DMS79 (cell line): ENCODE data around the gene NSMF.

Experiments
- DNase-seq: peaks from one replicate; lab custom pipeline; 2025; lab: John Stamatoyannopoulos, UW

NSMF gene

DNA sequence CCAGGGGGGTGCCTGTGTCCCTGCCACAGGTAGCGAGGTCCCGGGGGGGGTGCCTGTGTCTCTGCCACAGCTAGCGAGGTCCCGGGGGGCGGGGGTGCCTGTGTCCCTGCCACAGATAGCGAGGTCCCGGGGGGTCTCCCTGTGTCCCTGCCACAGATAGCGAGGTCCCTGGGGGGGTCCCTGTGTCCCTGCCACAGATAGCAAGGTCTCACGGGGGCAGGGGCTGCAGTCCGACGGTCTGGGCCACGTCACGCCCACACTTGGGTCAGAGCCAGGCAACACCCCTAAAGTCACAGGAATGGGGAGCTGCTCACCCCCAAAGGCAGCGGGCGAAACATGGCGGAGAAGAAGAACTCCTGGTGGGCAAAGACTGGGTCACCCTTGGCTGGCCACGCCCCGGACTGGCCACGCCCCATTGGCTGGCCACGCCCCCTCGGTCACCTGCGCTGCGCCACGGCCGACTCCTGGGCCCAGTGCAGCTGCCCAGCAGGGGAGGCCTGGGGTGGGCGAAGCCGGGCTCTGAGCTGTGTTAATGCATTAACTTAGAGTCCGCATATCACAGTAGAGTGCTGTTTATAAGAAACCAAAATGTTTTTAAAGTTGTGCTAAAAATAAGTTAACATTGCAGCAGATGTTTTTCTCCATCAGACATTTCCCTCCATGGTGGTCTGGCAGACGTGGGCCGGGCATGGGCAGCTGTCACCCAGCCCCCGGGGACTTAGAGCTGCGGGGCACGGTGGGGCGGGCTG lies 29.0 kb downstream of the NSMF start:
- DNase-seq: no peak

DNA sequence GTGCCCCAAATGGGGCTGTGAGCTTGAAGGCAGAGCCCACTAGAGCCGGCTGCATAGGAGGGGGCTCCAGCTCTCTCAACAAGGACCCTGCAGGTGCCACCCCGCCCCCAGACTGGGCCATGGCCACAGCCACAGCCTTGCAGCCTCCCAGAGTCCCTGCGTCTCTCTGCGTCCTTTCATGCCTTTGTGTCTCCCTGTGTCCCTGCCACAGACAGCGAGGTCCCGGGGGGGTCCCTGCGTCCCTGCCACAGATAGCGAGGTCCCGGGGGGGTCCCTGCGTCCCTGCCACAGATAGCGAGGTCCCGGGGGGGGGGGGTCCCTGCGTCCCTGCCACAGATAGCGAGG lies 29.6 kb downstream of the NSMF start:
- no peak for DNase-seq

DNA sequence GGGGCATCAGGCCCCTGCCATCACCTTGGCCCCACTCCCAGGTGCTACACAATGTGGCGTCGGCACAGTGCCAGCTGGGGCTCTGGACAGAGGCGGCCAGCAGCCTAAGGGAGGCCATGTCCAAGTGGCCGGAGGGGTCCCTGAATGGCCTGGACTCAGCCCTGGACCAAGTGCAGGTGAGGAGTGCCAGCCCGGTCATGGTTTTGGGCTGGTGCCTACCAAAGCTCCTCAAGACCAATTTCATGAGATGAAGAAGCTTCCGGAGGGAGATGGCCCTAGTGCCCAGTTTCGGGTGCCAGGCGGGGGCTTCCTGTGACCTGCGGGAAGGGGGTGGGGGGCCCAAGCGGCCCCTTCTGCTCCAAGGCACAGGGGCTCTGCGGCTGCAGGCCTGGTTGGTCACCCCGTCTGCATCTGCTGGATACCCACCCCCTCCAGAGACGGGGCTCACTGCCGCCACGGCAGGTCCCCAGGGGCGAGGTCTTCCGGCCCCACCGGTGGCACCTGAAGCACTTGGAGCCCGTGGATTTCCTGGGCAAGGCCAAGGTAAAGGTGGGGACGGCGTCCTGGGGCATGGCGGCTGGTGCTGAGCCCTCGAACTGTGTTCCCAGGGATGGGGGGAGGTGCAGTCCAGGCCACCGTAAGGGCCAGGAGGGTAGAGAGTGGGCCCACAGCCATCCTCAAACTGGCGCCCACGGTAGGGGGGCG lies 30.1 kb downstream of the NSMF start:
- DNase-seq: no peak

- DNase-seq: no peak
These were observed 30.9 kb downstream of the NSMF start for GRCh38 chr9:137428311-137428630.

GRCh38 chr9:137427454-137428310 lies 31.5 kb downstream of the NSMF start:
- DNase-seq: no peak

- no peak for DNase-seq
These were observed 33.0 kb downstream of the NSMF start for GRCh38 chr9:137426018-137426681.

- DNase-seq: no peak
These were observed 35.4 kb downstream of the NSMF start for GRCh38 chr9:137423514-137424291.

DNA sequence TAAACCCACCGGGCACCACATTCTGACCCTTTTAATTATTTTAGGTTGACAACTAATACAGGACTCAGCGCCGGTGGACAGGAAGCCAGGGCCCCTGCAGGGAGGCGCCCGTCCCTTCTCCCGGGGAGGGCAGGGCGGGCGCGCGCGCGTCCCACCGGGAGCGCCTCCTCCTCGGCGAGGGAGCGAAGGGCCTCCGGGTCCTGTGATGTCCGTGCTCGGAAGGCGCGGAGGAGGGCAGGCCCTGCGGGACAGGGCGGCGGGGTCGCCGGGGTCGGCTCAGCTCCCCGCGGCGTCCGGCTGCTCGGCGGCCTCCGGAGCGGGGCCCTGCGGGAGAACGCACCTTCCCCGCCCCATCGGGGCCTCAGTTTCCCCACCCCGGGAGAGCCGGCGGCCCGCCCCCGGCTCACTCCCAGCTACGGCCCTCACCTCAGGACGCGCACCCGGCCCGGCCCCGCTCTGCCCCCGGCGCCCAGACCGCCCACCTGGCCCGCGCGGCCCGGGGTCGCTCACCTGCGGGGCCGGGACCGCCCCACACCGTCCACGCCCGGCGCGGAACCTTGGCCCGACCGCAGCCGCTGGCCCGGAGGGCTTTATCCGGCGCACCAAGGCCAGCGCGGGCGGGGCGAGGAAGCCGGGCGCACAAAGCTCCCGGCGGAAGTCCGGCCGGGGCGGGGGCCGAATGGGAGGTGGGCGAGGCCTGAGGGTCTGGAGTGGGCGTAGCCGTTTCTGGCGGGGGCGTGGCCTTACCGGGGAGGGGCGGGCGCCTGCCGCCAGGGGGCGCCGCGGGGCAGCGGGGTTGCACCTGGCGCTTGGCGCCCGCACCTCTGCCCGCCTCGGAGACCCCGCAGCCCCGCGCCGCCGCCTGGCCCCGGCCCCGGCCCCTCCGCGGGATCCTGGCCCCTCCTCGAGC lies 36.3 kb downstream of the NSMF start, which contains the start of the genes EXD3 and NOXA1:
TSS of gene EXD3 (minus strand) at position 559 of the 910 bp plus-strand sequence. CDS start 27,805 bp downstream, outside the sequence.
TSS of gene NOXA1 (plus strand) at position 790 of the 910 bp plus-strand sequence. CDS start 137 bp downstream, outside the sequence.
- DNase-seq: peak; percentile 84

- no peak for DNase-seq
These were observed 37.1 kb downstream of the NSMF start for GRCh38 chr9:137421838-137422603.

DNA sequence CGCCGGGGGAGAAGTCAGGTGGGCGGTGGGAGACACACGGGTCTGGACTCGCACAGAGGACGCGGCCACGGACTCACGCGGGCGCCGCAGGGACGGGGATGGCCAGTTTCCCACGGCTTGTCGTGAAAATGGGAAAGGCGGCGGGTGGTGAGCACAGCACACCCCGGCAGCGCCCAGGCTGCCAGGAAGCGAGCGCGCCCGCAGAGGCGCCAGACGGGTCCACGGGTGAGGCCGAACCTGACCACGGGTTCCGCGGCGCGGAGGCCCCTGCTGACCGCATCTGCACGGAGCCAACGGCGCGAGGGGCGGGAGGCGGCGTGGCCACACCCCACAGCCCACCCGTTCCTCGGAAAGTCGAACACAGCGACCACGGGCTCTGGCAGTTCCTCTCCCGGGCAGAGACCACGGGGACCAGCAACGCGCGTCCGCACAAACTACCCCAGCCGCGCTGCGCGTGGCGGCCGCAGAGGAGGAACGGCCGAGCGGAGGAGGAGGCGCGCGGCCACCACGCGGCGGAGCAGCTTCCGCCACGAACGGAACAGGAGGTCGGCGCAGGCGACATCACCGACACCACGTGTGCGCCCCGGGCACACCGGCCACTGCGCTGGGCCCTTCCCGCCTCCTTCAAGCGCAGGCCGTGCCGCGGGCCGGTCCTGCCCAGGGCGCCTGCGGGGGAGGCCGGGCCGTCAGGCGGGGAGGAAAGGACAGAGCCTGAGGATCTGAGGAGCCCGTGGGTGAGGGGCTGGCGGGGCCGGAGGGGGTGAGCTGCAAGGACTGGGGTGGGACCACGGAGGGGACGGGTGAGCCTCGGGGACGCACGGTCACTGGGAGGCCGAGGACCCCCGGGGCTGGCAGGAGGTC lies 41.7 kb downstream of the NSMF start:
- no peak for DNase-seq

DNA sequence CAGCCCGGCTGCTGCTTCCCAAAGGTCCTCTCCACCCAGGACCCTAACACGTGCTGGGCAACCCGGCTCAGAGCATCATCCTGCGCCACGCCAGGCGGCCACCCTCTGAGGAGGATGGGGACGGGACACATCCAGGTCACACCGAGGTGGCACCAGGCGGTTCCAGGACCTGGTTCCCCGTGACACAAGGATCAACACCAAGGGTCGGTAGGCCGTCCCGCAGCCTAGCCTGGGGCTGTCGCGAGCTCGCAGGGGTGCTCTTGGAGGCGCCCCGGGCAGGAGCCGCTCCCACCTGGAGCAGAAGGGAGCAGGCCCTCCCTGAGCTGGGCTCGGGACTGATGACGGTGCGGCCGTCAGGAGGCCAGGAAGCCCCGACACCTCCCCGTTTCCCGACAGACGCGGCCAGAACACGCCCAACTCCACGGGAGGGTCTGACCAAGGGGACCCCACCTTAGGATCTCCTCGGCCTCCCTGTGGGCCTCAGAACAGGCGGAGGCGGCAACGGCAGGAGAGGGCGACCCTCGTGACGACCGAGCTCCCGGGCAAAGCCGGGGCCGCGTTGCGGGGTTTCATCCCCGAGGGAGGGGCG lies 42.5 kb downstream of the NSMF start:
- DNase-seq: no peak

GRCh38 chr9:137416006-137416562 lies 43.0 kb downstream of the NSMF start:
- no peak for DNase-seq

DNA sequence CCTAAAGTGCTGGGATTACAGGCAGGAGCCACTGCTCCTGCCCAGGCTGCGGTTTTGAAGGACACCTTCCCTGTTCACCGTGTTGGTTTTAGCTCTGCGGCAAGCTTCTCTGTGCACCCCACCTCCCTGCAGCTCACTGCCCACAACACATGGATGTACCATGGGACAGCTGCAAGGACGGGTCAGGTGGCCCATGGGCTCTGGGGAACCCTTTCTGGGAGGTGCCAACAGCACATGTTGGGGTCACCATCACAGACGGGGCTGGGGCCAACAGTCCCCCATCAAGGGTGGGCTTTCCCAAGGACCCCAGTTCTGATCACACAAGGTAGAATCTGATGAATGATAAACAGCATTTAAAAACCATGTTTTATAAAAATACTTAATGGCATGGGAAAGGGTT lies 43.7 kb downstream of the NSMF start:
- DNase-seq: no peak

DNA sequence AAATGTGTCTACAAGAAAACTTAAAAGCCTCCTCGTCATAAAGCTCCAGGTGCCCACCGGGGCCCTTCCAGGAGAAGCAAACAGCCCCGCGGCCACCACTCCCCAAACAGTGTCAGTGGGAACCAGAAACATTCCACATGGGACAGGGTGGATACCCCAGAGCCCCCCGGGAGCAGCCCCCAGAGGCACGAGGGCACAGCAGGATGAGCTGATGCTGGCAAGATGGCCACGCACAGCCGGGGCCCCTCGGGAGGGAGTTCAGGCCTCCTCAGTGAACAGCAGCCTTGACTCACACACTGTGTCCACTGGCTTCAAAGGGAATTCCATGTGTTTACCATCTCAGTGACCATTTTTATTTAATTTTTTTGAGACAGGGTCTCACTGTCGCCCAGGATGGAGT lies 46.7 kb downstream of the NSMF start:
- no peak for DNase-seq

- DNase-seq: no peak
These were observed 47.3 kb downstream of the NSMF start for GRCh38 chr9:137411645-137412380.

DNA sequence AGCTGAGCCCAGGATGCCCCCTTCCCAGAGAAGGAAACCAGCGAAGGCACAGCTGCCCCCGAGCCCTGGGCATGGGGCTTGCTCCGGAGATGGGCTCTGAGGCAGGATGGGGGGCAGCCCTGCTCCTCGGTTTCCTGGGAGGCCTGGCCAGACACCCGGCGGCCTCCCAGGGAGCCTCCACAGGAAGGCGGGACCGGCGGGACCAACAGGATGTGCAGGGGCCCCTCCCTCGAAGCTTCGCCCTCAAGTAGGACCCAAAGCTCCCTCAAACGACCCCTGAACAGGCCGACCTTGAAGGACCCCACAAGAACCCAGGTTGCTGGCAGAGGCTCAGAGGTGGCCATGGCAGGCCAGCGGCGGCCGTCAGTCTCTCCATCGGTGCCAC lies 47.9 kb downstream of the NSMF start:
- DNase-seq: no peak

GRCh38 chr9:137410891-137411249 lies 48.3 kb downstream of the NSMF start:
- no peak for DNase-seq
